Caki2 (cell line): ENCODE data around the gene ABHD1. TPM values are rescaled to one million over a fixed set of nuclear protein-coding genes. Genes with fewer than 3 reads are reported as not detected.

Experiments
- DNase-seq: peaks from one replicate; pipeline ENCODE4 v3.0.0-alpha.2; 2015; ENCODE audit warnings: low read depth
- in situ Hi-C: cut with HindIII; loops from 2 replicates; pipeline ENCODE4 v1.10.0; 2016; ENCODE audit warnings: low sequenced_read_pairs, low pct_unique_long_range_greater_than_20kb, mixed read lengths
- total RNA-seq: library from RNA; depleted of rRNA; stranded (reverse); fragments of >200 nt; shearing (Covaris generic); gene quantifications from 2 replicates; pipeline ENCODE4 v1.2.3, GENCODE V29; 2014; ENCODE audit warnings: low replicate concordance; rRNA removed

ABHD1 gene
- total RNA-seq, 1 experiment from 2014 or later = 0.78 TPM

- no peak for DNase-seq
- in situ Hi-C loops = no loop called here
These were observed 54.1 kb downstream of the ABHD1 start for GRCh38 chr2:27177441-27178351.

- DNase-seq = no peak
- in situ Hi-C loops = no loop called here
These were observed 54.9 kb downstream of the ABHD1 start for GRCh38 chr2:27178469-27178868.

GRCh38 chr2:27179344-27180000 lies 55.9 kb downstream of the ABHD1 start:
- in situ Hi-C loops = no loop called here
- DNase-seq = no peak

Other genes starting within 250 kb of the ABHD1 start
- gene MAPRE3, start 153.2 kb upstream of the ABHD1 start, total RNA-seq = 25.9 and 33.5 TPM in 2 replicates
- 104 and 106 TPM in 2 replicates for gene TMEM214, start 90.8 kb upstream of the ABHD1 start, total RNA-seq
- 41.8 and 54.5 TPM in 2 replicates for gene AGBL5, start 72.1 kb upstream of the ABHD1 start, total RNA-seq
- 676 and 788 TPM in 2 replicates for gene OST4, start 52.2 kb upstream of the ABHD1 start, total RNA-seq
- gene EMILIN1, start 45.2 kb upstream of the ABHD1 start, total RNA-seq = 0.07 and 0.58 TPM in 2 replicates
- 3.2 and 4.8 TPM in 2 replicates for gene KHK, start 37.0 kb upstream of the ABHD1 start, total RNA-seq
- 7.1 and 10.3 TPM in 2 replicates for gene CGREF1, start 4.7 kb upstream of the ABHD1 start, total RNA-seq
- 64.5 and 102 TPM in 2 replicates for gene PREB, start 10.8 kb downstream of the ABHD1 start, total RNA-seq
- not detected in 2 replicates for gene PRR30, start 15.6 kb downstream of the ABHD1 start, total RNA-seq
- not detected in 2 replicates for gene TCF23, start 25.2 kb downstream of the ABHD1 start, total RNA-seq
- gene ATRAID, start 88.2 kb downstream of the ABHD1 start, total RNA-seq = 284 and 308 TPM in 2 replicates
- 15.4 and 15.9 TPM in 2 replicates for gene SLC5A6, start 88.5 kb downstream of the ABHD1 start, total RNA-seq
- gene CAD, start 93.6 kb downstream of the ABHD1 start, total RNA-seq = 34.9 and 37.0 TPM in 2 replicates
- gene SLC30A3, start 139.2 kb downstream of the ABHD1 start, total RNA-seq = not detected in 2 replicates
- not detected in 2 replicates for gene DNAJC5G, start 151.6 kb downstream of the ABHD1 start, total RNA-seq
- not detected in 2 replicates for gene TRIM54, start 158.6 kb downstream of the ABHD1 start, total RNA-seq
- gene UCN, start 184.6 kb downstream of the ABHD1 start, total RNA-seq = 2.2 and 5.3 TPM in 2 replicates
- 76.2 and 94.1 TPM in 2 replicates for gene MPV17, start 199.3 kb downstream of the ABHD1 start, total RNA-seq
- 68.2 and 70.7 TPM in 2 replicates for gene GTF3C2, start 232.9 kb downstream of the ABHD1 start, total RNA-seq
- gene EIF2B4, start 246.5 kb downstream of the ABHD1 start, total RNA-seq = 23.5 and 43.0 TPM in 2 replicates
- gene SNX17, start 246.8 kb downstream of the ABHD1 start, total RNA-seq = 307 and 358 TPM in 2 replicates